GM21723 (cell line): Measurements from ENCODE around the gene ZMAT5.

Experiments used
- ATAC-seq: cut with Tn5 transposase; IDR thresholded peaks from one replicate; pipeline ENCODE4 v1.9.1; 2021; ENCODE audit warnings: mild to moderate bottlenecking, moderate library complexity; ENCODE audit not compliant: unreplicated experiment

ZMAT5 gene

DNA sequence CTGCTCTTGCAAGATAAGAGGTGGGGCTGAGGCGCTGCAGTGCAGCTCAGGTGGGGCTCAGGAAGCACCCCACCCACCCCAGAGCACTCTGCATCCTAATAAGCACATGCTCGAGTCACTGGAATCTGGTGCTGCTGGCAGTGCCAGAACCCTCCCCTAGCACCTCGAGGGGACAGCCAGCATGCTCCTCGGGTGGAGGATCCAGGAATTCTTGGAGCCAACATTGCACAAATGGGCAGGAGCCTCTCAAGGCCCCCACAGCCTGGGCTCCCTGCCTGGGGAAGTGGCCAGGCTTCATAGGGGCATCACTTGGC, 74.5 kb downstream of the ZMAT5 start:
- ATAC-seq: no peak

DNA sequence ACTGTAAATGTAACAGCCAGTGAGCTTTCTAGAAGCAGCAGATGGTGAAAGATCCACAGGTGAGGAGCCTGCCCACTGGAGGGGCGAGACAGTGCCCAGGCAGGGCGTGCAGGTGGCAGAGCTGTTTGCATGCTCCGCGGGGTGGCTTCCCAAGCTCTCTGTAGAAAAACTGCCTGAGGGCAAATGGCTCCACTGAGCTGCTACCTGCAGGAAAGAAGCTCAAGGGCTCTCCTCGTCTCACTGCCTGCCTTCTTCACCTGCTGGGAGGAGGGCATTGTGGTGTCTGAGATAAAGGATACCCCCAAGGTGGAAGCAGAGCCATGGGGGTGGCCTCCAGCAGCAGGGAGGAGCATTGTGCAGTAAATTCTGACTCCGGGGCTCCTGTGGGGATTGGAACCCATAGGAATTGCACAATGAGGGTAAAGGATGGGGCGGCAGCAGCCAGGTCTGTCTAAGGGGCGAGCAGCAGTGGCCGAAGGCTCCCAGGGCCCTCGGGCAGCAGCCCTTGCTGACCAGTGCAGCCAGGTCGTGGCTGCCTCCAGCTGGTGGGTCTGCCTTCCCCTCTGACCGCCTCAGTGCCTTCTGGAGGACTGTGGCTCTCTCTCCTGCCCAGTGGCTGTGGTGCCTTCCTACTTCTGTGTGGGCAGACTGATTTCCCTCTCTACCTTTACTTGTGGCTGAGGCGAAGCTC, 75.0 kb downstream of the ZMAT5 start:
- no peak for ATAC-seq

DNA sequence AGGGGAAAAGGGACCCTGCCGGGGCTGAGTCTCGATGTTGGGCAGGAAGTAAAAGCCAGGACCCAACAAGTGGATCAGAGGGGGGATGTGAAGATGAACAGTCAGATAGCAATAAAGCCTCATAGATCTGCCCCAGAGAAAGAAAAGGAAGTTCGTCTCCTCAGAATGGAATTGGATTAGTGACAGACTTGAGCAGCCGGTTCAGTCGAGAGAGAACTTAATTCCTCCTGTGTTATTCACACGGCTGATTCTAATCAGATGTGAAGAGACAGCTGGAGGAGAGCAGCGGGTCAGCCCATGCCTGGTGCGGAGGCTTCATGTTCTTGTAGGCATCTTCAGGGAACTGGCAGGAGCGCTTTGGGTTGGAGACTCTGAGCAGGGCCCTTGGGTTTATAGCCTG, 76.3 kb downstream of the ZMAT5 start:
- ATAC-seq: no peak

DNA sequence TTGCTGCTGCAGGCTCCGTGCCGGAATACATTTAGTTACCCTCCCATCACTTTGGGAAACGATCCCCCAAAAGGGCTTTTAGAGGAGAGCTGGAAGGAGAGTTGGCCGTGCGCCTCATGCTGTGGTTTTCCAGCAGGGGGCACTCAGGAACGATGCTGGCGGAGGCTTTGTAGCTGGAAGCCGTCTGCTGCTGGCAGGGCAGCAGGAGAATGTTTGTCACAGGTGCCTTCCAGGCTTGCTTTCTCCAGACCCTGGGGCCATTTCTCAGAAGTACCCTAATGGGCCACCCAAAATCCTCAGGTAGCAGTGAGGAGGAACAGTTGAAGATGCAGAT, 77.0 kb downstream of the ZMAT5 start:
- ATAC-seq: no peak

DNA sequence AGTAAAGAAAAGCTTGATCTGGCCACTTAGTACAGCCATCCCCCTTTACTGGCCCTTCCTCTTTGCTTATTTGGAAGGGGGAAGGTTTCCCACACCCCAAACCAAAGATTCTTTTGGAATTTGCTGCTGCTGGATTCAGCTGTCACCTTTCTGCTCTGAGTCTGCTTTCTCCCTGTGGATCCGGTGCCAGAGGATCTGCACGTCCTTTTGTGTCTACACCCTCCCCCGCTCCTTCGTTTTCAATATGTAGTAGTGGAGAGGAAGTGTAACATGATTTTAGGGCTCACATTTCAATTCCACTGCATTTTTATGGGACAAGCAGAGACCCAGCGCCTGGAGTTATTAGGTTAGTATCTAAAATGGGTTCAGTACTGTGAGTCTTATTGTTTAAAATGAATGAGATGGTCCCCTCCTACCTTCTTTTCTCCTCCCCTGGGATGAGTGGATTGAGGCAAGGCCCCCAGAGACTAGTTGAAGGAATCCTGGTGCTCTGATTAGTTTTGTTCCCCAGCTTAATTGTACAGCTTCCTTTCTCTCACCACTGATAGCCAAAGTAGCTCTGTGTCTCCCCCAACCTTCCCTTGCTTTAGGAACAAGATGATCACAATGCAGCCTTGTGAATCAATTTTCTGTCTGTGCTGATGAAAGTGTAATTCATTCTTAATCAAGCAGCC, 77.5 kb downstream of the ZMAT5 start:
- ATAC-seq: no peak

DNA sequence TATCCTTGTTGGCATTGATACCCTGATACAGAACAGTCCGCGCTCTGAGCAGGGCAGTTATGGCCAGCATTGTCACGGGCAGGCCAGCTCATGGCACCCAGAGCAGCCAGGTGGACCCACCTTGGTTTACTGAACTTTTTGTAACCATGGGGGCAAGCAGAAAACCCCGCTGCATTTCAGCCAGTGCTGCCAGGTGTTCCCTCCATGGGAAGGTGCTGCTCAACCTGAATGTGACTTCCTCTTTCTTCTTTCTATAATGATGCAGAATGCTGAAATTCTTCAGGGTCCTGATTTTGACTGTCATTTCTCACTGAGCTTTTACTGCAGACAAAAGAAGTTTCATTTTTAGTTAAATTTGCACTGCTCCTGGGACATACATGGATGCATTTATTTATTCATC, 82.6 kb downstream of the ZMAT5 start:
- ATAC-seq: no peak

DNA sequence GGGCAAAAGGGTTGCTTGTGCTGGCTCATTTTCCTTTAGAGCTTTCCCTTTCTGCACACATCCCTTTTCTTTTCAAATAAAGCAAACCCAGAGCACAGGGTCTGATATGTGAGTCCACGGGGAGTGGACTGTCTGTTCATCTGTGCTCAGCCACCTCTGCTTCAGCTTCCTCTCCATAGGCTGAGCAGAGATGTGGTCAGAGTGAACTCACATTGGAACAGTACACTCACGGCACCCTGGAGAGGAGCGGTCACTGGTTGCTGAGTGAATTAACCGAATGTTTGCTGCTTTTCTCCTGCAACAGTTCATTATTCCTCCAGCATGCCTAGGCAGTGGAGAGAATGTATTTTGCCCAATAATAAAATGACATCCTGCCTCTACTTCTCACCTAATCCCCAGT, 83.3 kb downstream of the ZMAT5 start:
- ATAC-seq: no peak
